HG03439 (cell line): ENCODE measurements around the gene TMEM51.

Experiments used
- ATAC-seq: cut with Tn5 transposase; IDR thresholded peaks from one replicate; pipeline ENCODE4 v1.9.1; 2021; ENCODE audit warnings: mild to moderate bottlenecking, moderate library complexity; ENCODE audit not compliant: unreplicated experiment

Gene TMEM51, protein sequence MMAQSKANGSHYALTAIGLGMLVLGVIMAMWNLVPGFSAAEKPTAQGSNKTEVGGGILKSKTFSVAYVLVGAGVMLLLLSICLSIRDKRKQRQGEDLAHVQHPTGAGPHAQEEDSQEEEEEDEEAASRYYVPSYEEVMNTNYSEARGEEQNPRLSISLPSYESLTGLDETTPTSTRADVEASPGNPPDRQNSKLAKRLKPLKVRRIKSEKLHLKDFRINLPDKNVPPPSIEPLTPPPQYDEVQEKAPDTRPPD

DNA sequence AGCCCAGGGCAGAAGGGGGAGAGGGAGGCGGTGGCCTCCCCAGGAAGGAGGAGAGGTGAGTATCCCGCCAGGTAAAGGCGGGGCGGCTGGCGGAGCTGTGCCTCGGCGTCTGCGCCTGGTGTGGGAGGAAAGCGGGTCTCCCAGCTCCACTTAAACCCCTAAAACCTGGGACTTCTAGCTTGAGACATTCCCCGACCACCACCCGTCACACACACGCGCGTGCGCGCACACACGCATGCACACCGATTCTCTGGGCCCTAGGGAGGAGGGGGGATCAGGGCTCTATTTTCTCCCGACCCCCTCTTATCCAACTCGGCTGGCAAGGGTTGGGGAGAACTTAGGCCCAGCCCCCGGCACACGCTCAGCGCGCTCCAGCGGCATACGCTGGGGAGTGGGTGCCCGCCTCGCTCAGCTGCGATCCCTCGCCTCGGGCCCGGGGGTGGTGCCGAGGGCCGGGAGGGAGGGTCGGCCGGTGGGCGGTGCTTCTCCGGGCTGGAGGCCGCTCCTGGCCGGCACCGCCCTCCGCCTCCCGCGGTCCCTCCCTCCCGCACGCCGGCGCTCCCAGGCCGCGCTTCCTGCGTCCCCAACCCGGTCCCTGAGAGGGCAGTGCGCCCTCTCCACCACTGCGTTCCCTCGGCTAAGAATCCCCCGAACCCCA, at the start of gene TMEM51:
Gene TMEM51, plus strand, starts transcription at position 564 of the 658 bp plus-strand sequence. CDS start 61,341 bp downstream, outside the sequence.
- no peak for ATAC-seq

DNA sequence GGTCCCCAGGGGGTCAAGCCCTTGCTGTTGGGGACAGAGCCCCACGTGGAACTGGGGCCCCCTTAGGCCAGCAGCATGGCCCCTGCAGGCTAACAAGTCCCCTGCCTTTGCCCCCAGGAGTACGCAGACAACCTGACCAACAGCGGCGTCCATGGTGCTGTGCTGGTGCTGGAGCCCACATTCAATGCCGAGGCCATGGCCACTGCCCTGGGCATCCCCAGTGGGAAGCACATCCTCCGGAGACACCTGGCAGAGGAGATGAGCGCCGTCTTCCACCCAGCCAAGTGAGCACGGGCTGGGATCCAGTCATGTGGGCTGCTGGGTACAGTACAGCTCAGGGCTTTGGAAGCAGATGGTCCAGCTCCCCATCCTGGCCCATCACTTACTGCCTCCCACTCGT, 49.6 kb upstream of the TMEM51 start:
- ATAC-seq = no peak

GRCh38 chr1:15104768-15105167, 48.8 kb upstream of the TMEM51 start:
- no peak for ATAC-seq

DNA sequence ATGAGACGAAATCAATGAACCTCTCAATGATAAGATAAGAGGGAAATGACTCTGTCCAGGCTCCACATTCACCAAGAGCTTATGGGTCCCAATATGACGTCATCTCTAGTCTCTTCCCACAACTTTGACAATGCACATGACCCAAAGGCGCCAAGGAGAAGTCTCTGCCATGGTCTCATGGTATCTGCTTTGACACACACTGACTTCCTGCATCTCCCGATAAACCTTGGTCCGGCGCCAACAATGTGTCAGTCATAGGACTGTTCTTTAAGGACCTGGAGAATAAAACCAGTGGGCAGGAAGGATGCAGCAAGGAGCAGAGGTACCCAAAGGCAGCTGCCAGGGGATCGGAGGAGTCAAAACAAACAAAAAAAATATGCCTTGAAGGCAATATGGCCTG, 46.9 kb upstream of the TMEM51 start:
- ATAC-seq = no peak

DNA sequence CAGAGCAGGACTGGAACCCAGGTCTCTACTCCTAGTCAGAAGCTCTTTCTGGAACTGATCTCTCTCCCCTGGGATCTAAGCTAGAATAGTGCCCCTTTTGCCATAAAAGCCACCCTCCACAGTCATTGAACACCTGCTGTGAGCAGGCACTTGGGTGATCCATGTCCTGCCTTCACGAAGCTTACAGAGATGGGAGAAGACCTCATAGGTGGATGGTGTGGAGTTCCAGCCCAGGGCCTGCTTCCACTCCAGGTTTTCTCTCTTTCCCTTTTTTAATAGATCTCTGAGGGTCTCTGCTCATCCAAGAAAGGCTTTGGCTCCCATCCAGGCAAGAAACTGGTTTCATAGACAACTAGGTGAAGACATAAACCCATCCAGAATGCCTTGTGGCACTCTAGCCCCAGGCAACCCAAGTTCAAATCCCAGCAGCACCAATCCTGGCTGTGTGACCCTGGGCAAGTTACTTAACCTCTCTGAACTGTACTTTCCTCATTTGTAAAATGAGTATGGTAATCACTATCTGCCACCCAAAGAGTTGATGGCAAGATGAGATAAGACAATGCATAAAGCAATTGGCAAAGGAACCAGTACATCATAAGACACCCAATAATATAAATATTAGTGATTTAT, 46.4 kb upstream of the TMEM51 start:
- ATAC-seq = no peak

- no peak for ATAC-seq
Observed at GRCh38 chr1:15107911-15108310, 45.6 kb upstream of the TMEM51 start.

DNA sequence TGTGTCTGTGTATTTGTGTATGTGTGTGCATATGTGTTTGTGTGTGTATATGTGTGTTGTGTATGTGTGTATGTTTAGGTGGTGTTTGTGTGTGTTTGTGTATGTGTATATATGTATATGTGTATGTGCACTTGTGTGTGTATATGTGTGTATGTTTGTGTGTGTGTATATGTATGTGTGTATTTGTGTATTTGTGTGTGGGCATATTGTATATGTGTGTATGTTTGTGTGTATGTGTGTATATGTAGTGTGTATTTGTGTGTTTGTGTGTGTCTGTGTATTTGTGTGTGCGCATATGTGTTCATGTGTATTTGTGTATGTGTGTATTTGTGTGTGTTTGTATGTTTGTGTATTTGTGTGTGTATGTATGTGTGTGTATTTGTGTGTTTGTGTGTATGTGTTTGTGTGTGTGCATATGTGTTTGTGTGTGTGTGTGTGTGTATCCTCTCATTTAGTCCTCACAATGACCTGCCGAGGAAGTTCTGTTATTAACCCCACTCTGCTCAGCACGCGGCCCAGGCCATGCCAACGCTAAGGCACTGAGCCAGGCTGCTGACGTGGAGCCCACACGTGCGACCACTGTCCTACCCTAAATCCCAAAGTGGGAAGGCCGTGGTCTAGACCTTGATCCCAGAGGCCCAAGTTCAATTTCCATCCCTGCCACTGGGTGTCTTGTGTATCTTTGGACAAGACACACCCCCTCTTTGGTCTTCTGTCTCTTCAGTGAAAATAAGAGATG, 43.2 kb upstream of the TMEM51 start:
- ATAC-seq = no peak

GRCh38 chr1:15110867-15111230, 42.7 kb upstream of the TMEM51 start:
- ATAC-seq = no peak

DNA sequence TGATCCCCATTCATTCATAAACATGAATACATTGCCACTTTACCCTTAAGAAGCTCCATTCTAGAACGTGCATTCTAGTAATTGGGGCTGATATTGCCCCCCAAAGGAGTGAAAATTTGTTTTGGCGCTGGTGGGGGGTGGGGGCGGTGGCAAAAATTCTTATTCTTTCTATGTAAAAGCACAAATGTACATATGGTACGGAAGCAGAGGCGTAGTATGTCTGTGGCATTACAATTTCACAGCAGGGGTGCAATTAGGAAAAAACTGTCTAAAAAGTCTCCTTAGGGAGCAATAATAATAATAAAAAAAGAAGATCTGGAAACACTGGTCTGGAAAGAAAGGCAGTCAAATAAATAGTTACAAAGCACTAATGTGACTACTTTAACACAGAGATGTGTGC, 40.4 kb upstream of the TMEM51 start:
- no peak for ATAC-seq

GRCh38 chr1:15114884-15115283, 38.7 kb upstream of the TMEM51 start:
- no peak for ATAC-seq

DNA sequence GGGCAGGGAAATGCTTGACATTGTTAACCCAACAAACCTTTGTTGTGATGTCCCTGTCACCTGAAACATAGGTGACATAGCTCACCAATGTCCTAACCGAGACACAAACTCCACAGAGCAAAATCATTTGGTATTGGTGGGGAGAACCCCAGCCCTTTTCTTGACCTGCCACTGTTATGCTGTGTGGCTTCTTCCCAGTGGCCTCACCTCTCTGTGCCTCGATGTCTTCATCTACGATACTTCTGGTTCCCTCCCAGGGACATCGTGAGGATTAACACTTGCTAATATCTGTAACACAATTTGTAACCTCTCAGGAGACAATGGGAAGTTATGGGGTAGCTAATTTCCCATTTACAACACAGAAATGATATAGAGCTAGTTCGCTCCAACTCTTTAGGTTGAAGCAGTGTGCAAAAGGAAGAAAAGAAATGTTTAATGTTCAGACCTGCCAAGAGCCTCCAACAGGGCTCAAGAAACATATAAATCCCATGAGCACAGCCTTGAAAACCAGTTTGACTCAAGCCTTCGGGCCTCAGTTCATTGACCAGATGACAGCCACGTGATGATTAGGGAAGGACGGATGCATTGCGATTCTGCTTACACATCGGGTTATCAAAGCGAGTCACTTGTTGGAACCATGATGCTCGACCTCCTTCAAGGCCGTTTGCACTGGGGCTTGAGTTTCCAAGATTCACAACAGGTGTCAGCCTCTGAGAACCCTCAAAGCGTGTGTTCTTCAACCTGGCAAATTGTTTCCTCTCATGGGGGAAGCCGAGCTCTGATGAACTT, 37.8 kb upstream of the TMEM51 start:
- ATAC-seq = no peak

- ATAC-seq = no peak
Observed at GRCh38 chr1:15116966-15117365, 36.6 kb upstream of the TMEM51 start.

DNA sequence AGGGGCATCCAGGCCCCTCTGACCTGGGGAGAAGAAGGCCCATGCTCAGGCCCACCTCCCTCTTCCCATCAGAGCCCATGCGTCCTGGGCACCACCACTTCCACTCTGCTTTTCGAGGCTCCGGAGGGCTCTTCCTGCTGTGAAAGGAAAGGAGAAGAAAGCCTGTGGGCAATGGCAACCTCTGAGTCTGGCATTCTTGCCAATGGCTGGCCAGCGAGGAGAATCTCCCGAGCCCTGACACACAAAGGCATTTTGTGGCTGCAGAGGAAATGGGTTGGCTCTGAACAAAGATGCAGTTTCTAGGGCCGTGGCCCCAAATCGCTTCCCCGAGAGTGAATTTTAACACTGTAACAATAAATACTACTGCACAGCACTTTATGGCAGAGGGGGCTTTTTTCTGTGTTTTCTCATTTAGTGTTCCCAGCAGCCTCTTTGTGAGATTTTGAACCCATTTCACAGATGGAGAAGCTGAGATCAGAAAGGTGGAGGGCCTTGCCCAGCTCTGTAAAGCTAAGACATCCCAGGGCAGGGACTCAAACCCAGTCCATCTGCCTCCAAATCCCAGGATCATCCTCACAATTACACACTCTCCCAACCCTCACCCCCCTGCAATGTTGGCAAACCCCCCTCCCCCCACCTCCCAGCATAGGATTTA, 35.7 kb upstream of the TMEM51 start:
- no peak for ATAC-seq

- no peak for ATAC-seq
Observed at GRCh38 chr1:15118579-15118978, 35.0 kb upstream of the TMEM51 start.

- ATAC-seq = no peak
Observed at GRCh38 chr1:15120251-15120945, 33.1 kb upstream of the TMEM51 start.

- no peak for ATAC-seq
Observed at GRCh38 chr1:15122331-15122730, 31.2 kb upstream of the TMEM51 start.

DNA sequence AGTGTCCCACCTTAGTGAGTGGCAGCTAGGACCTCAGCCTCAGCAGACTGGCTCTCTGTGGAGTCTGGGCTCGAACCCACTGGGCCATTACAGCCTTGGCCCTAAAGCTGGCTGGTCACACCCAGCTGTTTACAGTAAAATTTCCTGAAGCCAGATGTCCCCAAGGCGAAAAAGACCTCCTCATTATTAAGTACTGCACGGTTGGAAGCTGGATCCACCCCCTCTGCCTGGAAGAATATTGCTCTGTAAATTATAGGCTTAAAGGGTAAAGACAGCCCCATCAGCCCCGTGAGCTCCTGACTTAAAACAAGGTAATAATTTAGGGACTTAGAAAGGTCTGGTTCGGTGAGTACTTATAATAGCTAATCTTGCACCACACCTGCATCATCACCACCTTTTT, 30.3 kb upstream of the TMEM51 start:
- no peak for ATAC-seq

GRCh38 chr1:15123925-15124324, 29.6 kb upstream of the TMEM51 start:
- ATAC-seq = no peak

DNA sequence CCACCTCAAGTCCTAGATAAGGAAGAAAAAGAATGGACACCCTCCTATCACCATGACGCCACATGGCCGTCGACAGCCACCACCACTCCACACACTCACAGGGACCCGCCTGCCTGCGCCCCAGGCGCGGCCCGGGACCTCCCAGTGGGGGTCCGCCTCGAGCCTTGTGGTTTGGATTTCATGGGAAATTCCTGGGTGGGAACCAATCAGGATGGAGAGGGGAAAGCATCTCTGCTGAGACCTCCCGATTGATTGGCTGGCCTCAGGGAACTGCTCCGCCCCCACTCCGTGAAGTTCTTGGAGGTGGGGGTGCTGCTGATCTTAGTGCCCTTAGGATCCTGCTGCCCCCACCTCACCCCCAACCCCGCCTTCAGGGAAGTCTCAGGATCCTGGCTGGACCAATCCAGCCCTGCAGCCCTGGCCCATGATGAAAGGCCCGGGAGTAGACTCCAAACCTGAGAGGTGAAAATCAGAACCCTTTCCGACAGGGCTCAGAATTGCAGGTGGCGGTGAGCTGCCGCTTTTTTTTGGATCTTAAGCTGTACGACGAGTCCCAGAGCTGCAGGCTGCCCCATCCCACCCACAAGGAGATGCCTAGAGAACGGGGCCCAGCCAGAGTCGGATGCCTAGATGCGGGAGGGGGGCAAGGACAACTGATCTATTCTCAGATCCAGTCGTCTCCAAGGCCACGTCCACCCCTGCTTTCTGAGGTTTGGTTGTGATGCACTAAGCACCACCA, 29.0 kb upstream of the TMEM51 start:
- no peak for ATAC-seq
